Endothelial cell of umbilical vein (primary cell): ENCODE results near the gene RIC8B. TPM values are rescaled to one million over a fixed set of nuclear protein-coding genes. Genes with fewer than 3 reads are reported as not detected.

Experiments used
- Bru-seq: library from RNA; stranded (reverse); fragments of 400-500 nt; gene quantifications from one replicate; lab custom pipeline; 2021; lab: Mats Ljungman, UMichigan
- BruChase-seq, 2 experiments: library from RNA; stranded (reverse); fragments of 400-500 nt; gene quantifications; one replicate each; lab custom pipeline; 2021; lab: Mats Ljungman, UMichigan
- BruUV-seq: library from RNA; stranded (reverse); fragments of 400-500 nt; replicated peaks from 2 replicates; lab custom pipeline; 2021; lab: Mats Ljungman, UMichigan
- CTCF ChIA-PET: fragments of 300-600, 350-600 bp; sonication (Branson Sonifier 250); formaldehyde crosslinking; loops from one replicate; lab custom pipeline; 2021; ENCODE audit warnings: antibody characterized with exemption, inconsistent platforms; lab: Charles Lee
- POLR2A ChIA-PET: fragments of 300-600, 350-600 bp; sonication (Branson Sonifier 250); formaldehyde crosslinking; loops from one replicate; lab custom pipeline; 2021; ENCODE audit warnings: antibody characterized with exemption, inconsistent platforms; lab: Charles Lee
- DNase-seq: peaks from one replicate; pipeline ENCODE4 v3.0.0-alpha.2; 2011; ENCODE audit warnings: low read depth, low spot score
- FAIRE-seq: peaks from 2 replicates; lab custom pipeline; 2011; peaks lifted over from hg19 to GRCh38; lab: Jason Lieb, UNC
- H2AFZ ChIP-seq: 2 replicates; pipeline ENCODE4 v1.6.0; 2012; ENCODE audit warnings: low read depth, low read length, control low read depth, inconsistent platforms
- H3K27ac ChIP-seq: 2 replicates; pipeline ENCODE4 v1.5.1; 2011; ENCODE audit warnings: low read depth, mild to moderate bottlenecking, control low read depth, low read length, moderate library complexity; ENCODE audit not compliant: insufficient read depth
- H3K27me3 ChIP-seq, 2 experiments: 2 replicates each; pipeline versions ENCODE4 v1.6.0 to v1.6.1; 2011; ENCODE audit warnings: low read length in 2 of 2, mixed read lengths in 1 of 2; ENCODE audit not compliant: control insufficient read depth in 2 of 2, insufficient read depth in 2 of 2
- H3K36me3 ChIP-seq, 2 experiments: 2 replicates in 1 of 2; 3 replicates in 1 of 2; pipeline ENCODE4 v1.5.1; 2011; ENCODE audit warnings: low read length in 2 of 2, mild to moderate bottlenecking in 1 of 2, moderate library complexity in 1 of 2; ENCODE audit not compliant: control insufficient read depth in 2 of 2, insufficient read depth in 2 of 2; ENCODE audit errors: extremely low read depth in 1 of 2
- H3K4me1 ChIP-seq: 3 replicates; pipeline ENCODE4 v1.5.1; 2011; ENCODE audit warnings: mild to moderate bottlenecking, low read length; ENCODE audit not compliant: control insufficient read depth, insufficient read depth; ENCODE audit errors: extremely low read depth
- H3K4me2 ChIP-seq: 2 replicates; pipeline ENCODE4 v1.6.1; 2011; ENCODE audit warnings: low read length, control low read depth, mixed read lengths; ENCODE audit not compliant: insufficient read depth
- H3K4me3 ChIP-seq, 3 experiments: fragments of 200-600 bp in 1 of 3; sonication (generic), shearing (Covaris generic) in 1 of 3; replicated peaks in 1 of 3; 2 replicates each; pipeline ENCODE4 v1.5.1; 2011 to 2016; ENCODE audit warnings: control low read depth in 3 of 3, low read length in 3 of 3, mild to moderate bottlenecking in 2 of 3, inconsistent platforms in 1 of 3, low read depth in 1 of 3, moderate library complexity in 1 of 3; ENCODE audit not compliant: insufficient read depth in 1 of 3
- H3K79me2 ChIP-seq: 2 replicates; pipeline ENCODE4 v1.6.0; 2012; ENCODE audit warnings: low read length, inconsistent platforms; ENCODE audit not compliant: control insufficient read depth, insufficient read depth
- H3K9ac ChIP-seq: replicated peaks from 2 replicates; pipeline ENCODE3; 2011; ENCODE audit warnings: low read length, control low read depth; ENCODE audit not compliant: insufficient read depth; ENCODE audit errors: extremely low read depth
- H3K9me1 ChIP-seq: replicated peaks from 3 replicates; pipeline ENCODE4 v1.6.0; 2011; ENCODE audit warnings: mild to moderate bottlenecking, low read length; ENCODE audit not compliant: control insufficient read depth, insufficient read depth; ENCODE audit errors: extremely low read depth
- H3K9me3 ChIP-seq: replicated peaks from 2 replicates; pipeline ENCODE4 v1.5.1; 2012; ENCODE audit warnings: low read length, inconsistent platforms; ENCODE audit not compliant: control insufficient read depth, insufficient read depth
- H4K20me1 ChIP-seq: replicated peaks from 2 replicates; pipeline ENCODE3; 2011; ENCODE audit warnings: mild to moderate bottlenecking, low read length; ENCODE audit not compliant: control insufficient read depth, insufficient read depth; ENCODE audit errors: extremely low read depth
- EZH2 ChIP-seq: IDR thresholded peaks from 2 replicates; pipeline ENCODE4 v1.6.1; 2012; ENCODE audit warnings: borderline replicate concordance, low read depth, mild to moderate bottlenecking, moderate library complexity, low read length, inconsistent platforms; ENCODE audit not compliant: severe bottlenecking
- FOS ChIP-seq: IDR thresholded peaks from 2 replicates; pipeline ENCODE4 v1.6.1; 2011; ENCODE audit warnings: mild to moderate bottlenecking, low read length, moderate library complexity, borderline replicate concordance; ENCODE audit not compliant: insufficient read depth
- MYC ChIP-seq: IDR thresholded peaks from one replicate; pipeline ENCODE4 v1.6.1; 2011; ENCODE audit warnings: mild to moderate bottlenecking, low read depth, low read length
- POLR2A ChIP-seq: IDR thresholded peaks from 2 replicates; pipeline ENCODE4 v1.6.1; 2012; ENCODE audit warnings: low read depth, mild to moderate bottlenecking, control low read depth, low read length
- POLR2AphosphoS5 ChIP-seq: IDR thresholded peaks from 2 replicates; pipeline ENCODE4 v1.6.1; 2012; ENCODE audit warnings: low read depth, mild to moderate bottlenecking, control low read depth, low read length, moderate library complexity; ENCODE audit not compliant: insufficient read depth
- dilution Hi-C: fragments of 300-500 bp; cut with MboI; formaldehyde crosslinking; loops from one replicate; pipeline ENCODE4 v1.15.0; 2019; ENCODE audit warnings: low sequenced_read_pairs; ENCODE audit not compliant: extremely low pct_ligation_motif_present
- intact Hi-C: fragments of 100-400 bp; cut with micrococcal nuclease; formaldehyde crosslinking; loops from one replicate; pipeline ENCODE4 v1.10.0; 2022
- long read RNA-seq: library from polyadenylated mRNA; stranded (forward); transcript quantifications from one replicate; pipeline ENCODE4 v2.0.0, GENCODE V29; 2021
- polyA minus RNA-seq, 3 experiments: library from RNA; depleted of rRNA, polyadenylated mRNA; stranded (reverse); fragments of >200 nt; gene quantifications; 1 replicate in 1 of 3; 2 replicates in 2 of 3; pipeline ENCODE4 v1.2.3, GENCODE V29; 2011
- polyA plus RNA-seq, 4 experiments: library from polyadenylated mRNA; depleted of rRNA in 3 of 4; stranded (reverse) in 3 of 4; unstranded in 1 of 4; fragments of >200 nt; gene quantifications; 2 replicates each; pipeline versions ENCODE4 v1.2.1 to v1.2.3, GENCODE V29; 2011 to 2012; ENCODE audit warnings: missing spikeins in 1 of 4
- total RNA-seq: library from RNA; stranded (reverse); gene quantifications from 2 replicates; pipeline ENCODE4 v1.2.3, GENCODE V29; 2021
- TF ChIP-seq, protein P1 (sequence below), 2 donors: IDR thresholded peaks; 1 replicate in 1 of 2; 2 replicates in 1 of 2; pipeline ENCODE4 v1.5.1; 2011; ENCODE audit warnings: low read length in 2 of 2, mild to moderate bottlenecking in 2 of 2, moderate library complexity in 2 of 2, control low read depth in 1 of 2, inconsistent platforms in 1 of 2, low read depth in 1 of 2; ENCODE audit not compliant: insufficient read depth in 1 of 2; ENCODE audit errors: extremely low read depth in 1 of 2

The RIC8B gene, protein sequence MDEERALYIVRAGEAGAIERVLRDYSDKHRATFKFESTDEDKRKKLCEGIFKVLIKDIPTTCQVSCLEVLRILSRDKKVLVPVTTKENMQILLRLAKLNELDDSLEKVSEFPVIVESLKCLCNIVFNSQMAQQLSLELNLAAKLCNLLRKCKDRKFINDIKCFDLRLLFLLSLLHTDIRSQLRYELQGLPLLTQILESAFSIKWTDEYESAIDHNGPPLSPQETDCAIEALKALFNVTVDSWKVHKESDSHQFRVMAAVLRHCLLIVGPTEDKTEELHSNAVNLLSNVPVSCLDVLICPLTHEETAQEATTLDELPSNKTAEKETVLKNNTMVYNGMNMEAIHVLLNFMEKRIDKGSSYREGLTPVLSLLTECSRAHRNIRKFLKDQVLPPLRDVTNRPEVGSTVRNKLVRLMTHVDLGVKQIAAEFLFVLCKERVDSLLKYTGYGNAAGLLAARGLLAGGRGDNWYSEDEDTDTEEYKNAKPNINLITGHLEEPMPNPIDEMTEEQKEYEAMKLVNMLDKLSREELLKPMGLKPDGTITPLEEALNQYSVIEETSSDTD
- 13.7 and 16.5 TPM in 2 replicates for total RNA-seq
- polyA plus RNA-seq = 4.1 and 4.6 TPM in 2 replicates
- polyA plus RNA-seq (2011; cell fraction: cytosol; rRNA removed) = 4.8 and 5.7 TPM in 2 replicates
- polyA plus RNA-seq (2011; cell fraction: nucleus; rRNA removed) = 20.6 and 21.6 TPM in 2 replicates
- polyA plus RNA-seq (2012) = 8.2 and 10.4 TPM in 2 replicates
- 13.9 and 16.0 TPM in 2 replicates for polyA minus RNA-seq
- 5.0 TPM for polyA minus RNA-seq (2011; cell fraction: cytosol; rRNA and poly(A)+ RNA removed)
- 22.4 and 36.6 TPM in 2 replicates for polyA minus RNA-seq (2011; cell fraction: nucleus; rRNA and poly(A)+ RNA removed)
- Bru-seq, nascent RNA = percentile 73 among the genes with signal in this experiment
- percentile 56 among the genes with signal in this experiment for BruChase-seq, experiment 1, labeled RNA remaining after a 6-hour chase
- percentile 64 among the genes with signal in this experiment for BruChase-seq, experiment 2, labeled RNA remaining after a 2-hour chase
- long read RNA-seq, full-length matches to known transcripts = 20 of 28 reads
- long read RNA-seq, partial matches to known transcripts = 4 of 28 reads
- long read RNA-seq, other reads (novel, unspliced or antisense) = 4 of 28 reads

DNA sequence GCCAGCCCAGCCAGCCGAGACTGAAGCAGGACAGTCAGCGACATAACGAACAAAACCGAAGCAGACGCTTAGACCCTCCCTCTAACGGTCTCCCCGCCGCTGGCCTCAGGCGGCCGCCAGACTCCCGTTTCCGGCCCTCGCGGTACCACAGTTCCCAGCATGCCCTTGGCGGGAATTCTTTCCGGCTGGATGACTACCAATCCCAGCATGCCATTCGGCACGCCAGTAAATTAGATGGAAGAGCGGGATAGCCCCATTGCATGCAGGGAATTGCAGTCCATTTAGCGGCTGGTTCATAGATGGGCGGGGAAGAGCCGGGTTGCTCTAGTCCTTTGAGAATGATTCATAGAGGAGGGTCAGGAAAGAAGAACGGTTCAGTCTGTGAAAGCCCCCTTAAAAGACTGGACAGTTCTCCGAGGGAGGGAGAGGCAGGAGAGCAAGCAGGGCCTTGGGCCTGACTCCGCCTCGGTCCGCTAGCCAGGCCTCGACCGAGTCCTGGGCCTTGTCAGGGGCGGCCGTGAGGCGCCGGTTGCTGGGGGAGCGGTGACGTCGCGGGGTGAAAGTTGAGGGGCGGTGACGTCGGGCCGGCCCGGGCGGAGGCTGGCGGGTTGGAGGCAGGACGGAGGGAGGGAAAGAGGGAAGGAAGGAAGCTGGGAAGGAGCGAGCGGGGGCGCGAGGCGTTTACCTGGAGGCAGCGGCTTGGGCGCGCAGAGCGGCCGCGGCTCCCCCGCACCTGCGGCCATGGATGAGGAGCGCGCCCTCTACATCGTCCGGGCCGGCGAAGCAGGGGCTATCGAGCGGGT is at the start of gene RIC8B:
TSS of gene RIC8B (plus strand) at position 678 of the 803 bp plus-strand sequence. CDS start at position 742, 64 bp downstream.
- TF ChIP-seq, protein P1, sequence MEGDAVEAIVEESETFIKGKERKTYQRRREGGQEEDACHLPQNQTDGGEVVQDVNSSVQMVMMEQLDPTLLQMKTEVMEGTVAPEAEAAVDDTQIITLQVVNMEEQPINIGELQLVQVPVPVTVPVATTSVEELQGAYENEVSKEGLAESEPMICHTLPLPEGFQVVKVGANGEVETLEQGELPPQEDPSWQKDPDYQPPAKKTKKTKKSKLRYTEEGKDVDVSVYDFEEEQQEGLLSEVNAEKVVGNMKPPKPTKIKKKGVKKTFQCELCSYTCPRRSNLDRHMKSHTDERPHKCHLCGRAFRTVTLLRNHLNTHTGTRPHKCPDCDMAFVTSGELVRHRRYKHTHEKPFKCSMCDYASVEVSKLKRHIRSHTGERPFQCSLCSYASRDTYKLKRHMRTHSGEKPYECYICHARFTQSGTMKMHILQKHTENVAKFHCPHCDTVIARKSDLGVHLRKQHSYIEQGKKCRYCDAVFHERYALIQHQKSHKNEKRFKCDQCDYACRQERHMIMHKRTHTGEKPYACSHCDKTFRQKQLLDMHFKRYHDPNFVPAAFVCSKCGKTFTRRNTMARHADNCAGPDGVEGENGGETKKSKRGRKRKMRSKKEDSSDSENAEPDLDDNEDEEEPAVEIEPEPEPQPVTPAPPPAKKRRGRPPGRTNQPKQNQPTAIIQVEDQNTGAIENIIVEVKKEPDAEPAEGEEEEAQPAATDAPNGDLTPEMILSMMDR (IDR thresholded peaks at IDR 0.05; ENCODE audit: extremely low read depth in 1 of 2, insufficient read depth in 1 of 2, low read depth in 1 of 2, low read length in 2 of 2) = peak in 1 of 2 donors; percentile 2
- TF ChIP-seq POLR2A = peak; percentile 91
- no peak for TF ChIP-seq MYC
- peak; percentile 67 for TF ChIP-seq POLR2AphosphoS5
- peak; percentile 66 for TF ChIP-seq FOS
- TF ChIP-seq EZH2 = no peak
- peak; percentile 99 for DNase-seq
- H3K27me3 ChIP-seq = no peaks in the 10 kb centered on the region
- no peaks in the 10 kb centered on the region for H3K9me3 ChIP-seq
- no peaks in the 10 kb centered on the region for H3K36me3 ChIP-seq
- BruUV-seq = no TSS peak
- peak within 1 kb of the TSS; percentile 83 for H3K4me2 ChIP-seq
- peaks cover 12% of the 10 kb centered on the region for H3K4me1 ChIP-seq
- H2AFZ ChIP-seq = peak within 1 kb of the TSS; percentile 89
- CTCF ChIA-PET = interaction anchor here (1.0 kb wide), 1 partner anchor 11 kb away, joined by 3 read pairs; no protein-coding TSS in a partner anchor
- dilution Hi-C loops (no loop called here), intact Hi-C loops (loop anchor here (1.0 to 5.0 kb wide), 6 partner anchors 67 to 527 kb away; partner anchors contain the start of genes CKAP4, CRY1, POLR3B and TCP11L2)
- peaks cover 37% of the 10 kb centered on the region for H3K79me2 ChIP-seq
- no peaks in the 10 kb centered on the region for H3K9me1 ChIP-seq
- peak within 1 kb of the TSS; percentile 96 for H3K9ac ChIP-seq
- POLR2A ChIA-PET = interaction anchor here (0.7 to 1.0 kb wide), 2 partner anchors 16 to 181 kb away, joined by 4 read pairs; partner anchors contain the start of gene TMEM263
- H3K4me3 ChIP-seq = peak within 1 kb of the TSS; percentile 52 to 84 (median 74)
- FAIRE-seq = peak; percentile 99
- no peaks in the 10 kb centered on the region for H4K20me1 ChIP-seq
- H3K27ac ChIP-seq = peak within 1 kb of the TSS; percentile 91
